Measurements from ENCODE around the gene OGA.
"Not testable (repeated sequence)": the region's sequence is repeated elsewhere in the genome, so short reads cannot be mapped to it uniquely, and the experiment has no call there.

The OGA gene

GRCh38 chr10:101797403-101798059 lies 20.7 kb downstream of the OGA start:
- no peak for DNase-seq (ENCODE audit: low read depth in 2 of 2)

GRCh38 chr10:101793526-101793925 lies 24.7 kb downstream of the OGA start:
- DNase-seq (ENCODE audit: low read depth in 2 of 2), result no peak

GRCh38 chr10:101789686-101790085 lies 28.6 kb downstream of the OGA start:
- DNase-seq (ENCODE audit: low read depth in 2 of 2), result no peak

GRCh38 chr10:101789231-101789630 lies 29.0 kb downstream of the OGA start:
- DNase-seq (ENCODE audit: low read depth in 2 of 2), result not testable (repeated sequence)

GRCh38 chr10:101785801-101786200 lies 32.4 kb downstream of the OGA start:
- DNase-seq (ENCODE audit: low read depth in 2 of 2), result no peak

- DNase-seq (ENCODE audit: low read depth in 2 of 2), result no peak
Measured at GRCh38 chr10:101784558-101784957, 33.7 kb downstream of the OGA start.

GRCh38 chr10:101783736-101784118 lies 34.5 kb downstream of the OGA start:
- no peak for DNase-seq (ENCODE audit: low read depth in 2 of 2)

GRCh38 chr10:101782811-101783735 lies 35.2 kb downstream of the OGA start, which contains the start of gene NPM3:
NPM3 (minus strand) TSS chr10:101783446; CDS start chr10:101783390, 56 bp downstream.
- DNase-seq (ENCODE audit: low read depth in 2 of 2), result peak; percentile 67 to 77

GRCh38 chr10:101781984-101782810 lies 36.0 kb downstream of the OGA start:
- DNase-seq (ENCODE audit: low read depth in 2 of 2), result no peak

GRCh38 chr10:101781655-101781983 lies 36.6 kb downstream of the OGA start:
- no peak for DNase-seq (ENCODE audit: low read depth in 2 of 2)

GRCh38 chr10:101780818-101781654 lies 37.2 kb downstream of the OGA start:
- DNase-seq (ENCODE audit: low read depth in 2 of 2), result peak; percentile 29 to 35

- no peak for DNase-seq (ENCODE audit: low read depth in 2 of 2)
Measured at GRCh38 chr10:101780187-101780817, 37.9 kb downstream of the OGA start.

- DNase-seq (ENCODE audit: low read depth in 2 of 2), result peak; percentile 58 to 66
Measured at GRCh38 chr10:101779544-101780186, 38.6 kb downstream of the OGA start.

GRCh38 chr10:101778781-101779543 lies 39.3 kb downstream of the OGA start:
- DNase-seq (ENCODE audit: low read depth in 2 of 2), result no peak

- no peak for DNase-seq (ENCODE audit: low read depth in 2 of 2)
Measured at GRCh38 chr10:101778151-101778780, 40.0 kb downstream of the OGA start.

- no peak for DNase-seq (ENCODE audit: low read depth in 2 of 2)
Measured at GRCh38 chr10:101777619-101778145, 40.6 kb downstream of the OGA start.

- DNase-seq (ENCODE audit: low read depth in 2 of 2), result no peak
Measured at GRCh38 chr10:101776161-101776817, 42.0 kb downstream of the OGA start.
